Subcutaneous adipose tissue (tissue), 4 donors: ENCODE measurements around the gene CFAP300. TPM values are rescaled to one million over a fixed set of nuclear protein-coding genes. Genes with fewer than 3 reads are reported as not detected.

Experiments
- CTCF ChIP-seq: fragments of 450-650 bp; IDR thresholded peaks from one replicate; pipeline ENCODE4 v1.5.1; 2016; ENCODE audit warnings: low read depth, mild to moderate bottlenecking, control low read depth, antibody characterized with exemption, moderate library complexity
- total RNA-seq, 4 donors: library from RNA; depleted of rRNA; stranded (reverse); fragments of >200 nt; gene quantifications; one replicate each; pipeline ENCODE4 v1.1.0, GENCODE V29; 2016

CFAP300 gene
- total RNA-seq, 4 donors from 2014 or later, result 0.94 to 14.0 (median 2.6) TPM

GRCh38 chr11:102010776-102011494 is 36.3 kb upstream of the CFAP300 start:
- TF ChIP-seq CTCF, result no peak

GRCh38 chr11:102012946-102013345 is 34.3 kb upstream of the CFAP300 start:
- no peak for TF ChIP-seq CTCF

- no peak for TF ChIP-seq CTCF
Observed at GRCh38 chr11:102014756-102015155, 32.5 kb upstream of the CFAP300 start.

GRCh38 chr11:102017026-102017425 is 30.2 kb upstream of the CFAP300 start:
- no peak for TF ChIP-seq CTCF

GRCh38 chr11:102026217-102026616 is 21.0 kb upstream of the CFAP300 start:
- no peak for TF ChIP-seq CTCF

GRCh38 chr11:102026959-102027358 is 20.3 kb upstream of the CFAP300 start:
- no peak for TF ChIP-seq CTCF

DNA sequence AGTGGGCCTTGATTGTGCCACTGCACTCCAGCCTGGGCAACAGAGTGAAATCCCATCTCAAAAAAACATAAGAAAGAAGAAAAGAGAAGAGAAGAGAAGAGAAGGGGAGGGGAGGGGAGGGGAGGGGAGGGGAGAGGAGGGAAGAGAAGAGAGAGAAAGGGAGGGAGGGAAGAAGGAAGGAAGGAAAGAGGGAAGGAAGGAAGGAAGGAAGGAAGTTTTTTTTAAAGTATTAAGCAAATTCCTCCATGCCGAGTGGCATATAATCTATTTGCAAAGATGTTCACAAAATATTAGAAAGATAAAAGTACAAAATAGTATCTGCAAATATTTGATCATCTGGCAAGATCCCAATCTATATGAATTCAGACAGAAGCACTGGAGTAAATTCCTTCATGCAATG is 10.5 kb upstream of the CFAP300 start:
- no peak for TF ChIP-seq CTCF
